ENCODE data around the gene SEMA3D.

DNA sequence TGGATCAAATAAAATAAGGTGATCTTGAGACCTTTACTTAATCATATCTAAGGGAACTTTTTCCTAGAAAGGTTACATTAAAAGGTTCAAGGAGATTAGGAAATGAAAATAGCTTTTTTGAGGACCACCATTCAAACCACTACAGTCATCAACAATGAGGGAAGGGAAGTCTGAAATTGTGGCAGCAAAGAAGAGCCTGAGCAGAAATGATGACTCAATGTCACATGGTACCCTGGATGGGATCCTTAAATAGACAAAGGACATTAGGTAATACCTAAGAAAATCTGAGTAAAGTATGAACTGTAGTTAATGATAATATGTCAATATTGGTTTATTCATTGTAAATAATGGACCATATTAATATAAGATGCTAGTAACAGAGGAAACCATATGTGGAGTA is 236.0 kb downstream of the SEMA3D start:
- TF ChIP-seq, protein P1, sequence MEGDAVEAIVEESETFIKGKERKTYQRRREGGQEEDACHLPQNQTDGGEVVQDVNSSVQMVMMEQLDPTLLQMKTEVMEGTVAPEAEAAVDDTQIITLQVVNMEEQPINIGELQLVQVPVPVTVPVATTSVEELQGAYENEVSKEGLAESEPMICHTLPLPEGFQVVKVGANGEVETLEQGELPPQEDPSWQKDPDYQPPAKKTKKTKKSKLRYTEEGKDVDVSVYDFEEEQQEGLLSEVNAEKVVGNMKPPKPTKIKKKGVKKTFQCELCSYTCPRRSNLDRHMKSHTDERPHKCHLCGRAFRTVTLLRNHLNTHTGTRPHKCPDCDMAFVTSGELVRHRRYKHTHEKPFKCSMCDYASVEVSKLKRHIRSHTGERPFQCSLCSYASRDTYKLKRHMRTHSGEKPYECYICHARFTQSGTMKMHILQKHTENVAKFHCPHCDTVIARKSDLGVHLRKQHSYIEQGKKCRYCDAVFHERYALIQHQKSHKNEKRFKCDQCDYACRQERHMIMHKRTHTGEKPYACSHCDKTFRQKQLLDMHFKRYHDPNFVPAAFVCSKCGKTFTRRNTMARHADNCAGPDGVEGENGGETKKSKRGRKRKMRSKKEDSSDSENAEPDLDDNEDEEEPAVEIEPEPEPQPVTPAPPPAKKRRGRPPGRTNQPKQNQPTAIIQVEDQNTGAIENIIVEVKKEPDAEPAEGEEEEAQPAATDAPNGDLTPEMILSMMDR (IDR thresholded peaks at IDR 0.05), result no peak
- TF ChIP-seq POLR2AphosphoS5 (IDR thresholded peaks at IDR 0.05), result no peak
- no peak for TF ChIP-seq POLR2A (IDR thresholded peaks at IDR 0.05)

Measured in breast epithelium (tissue), 3 donors.